NCI-H526 treated with DMSO at 0.1 percent for 48 hours (cell line): Measurements from ENCODE around the gene SPATA17.

ENCODE experiments used
- DNase-seq: peaks from one replicate; lab custom pipeline; 2025; lab: John Stamatoyannopoulos, UW

SPATA17 gene

DNA sequence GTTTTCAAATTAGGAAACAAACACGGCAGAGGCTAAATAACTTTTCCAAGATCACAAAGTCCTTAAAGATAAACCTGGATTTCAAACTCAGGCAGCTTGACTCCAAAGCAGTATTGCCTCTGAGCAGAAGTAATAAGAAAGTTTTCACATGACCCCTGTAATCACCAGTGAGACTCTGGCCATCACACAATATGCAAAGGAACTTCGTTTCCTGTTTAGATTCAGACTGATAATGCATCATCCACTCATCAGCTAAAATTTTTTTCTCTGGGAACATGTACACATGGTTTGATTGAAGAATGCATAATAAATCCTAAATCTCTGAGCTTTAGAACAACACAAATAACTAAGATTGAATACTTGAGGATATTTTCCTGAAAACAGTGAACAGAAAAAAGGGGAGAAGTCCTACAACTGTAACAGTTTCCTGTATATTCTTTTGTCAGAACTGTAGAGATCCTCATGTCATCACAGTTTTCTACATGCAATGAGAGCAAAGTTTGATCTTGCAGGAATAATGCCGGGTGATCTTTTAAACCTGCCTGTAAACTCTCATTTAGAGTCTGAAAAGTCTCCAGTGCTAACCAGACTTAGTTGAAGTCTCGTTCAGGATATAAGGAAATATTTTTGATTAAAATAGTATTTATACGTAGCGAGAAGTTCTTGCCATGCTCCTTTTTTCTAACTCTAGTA is 225.3 kb downstream of the SPATA17 start:
- no peak for DNase-seq

DNA sequence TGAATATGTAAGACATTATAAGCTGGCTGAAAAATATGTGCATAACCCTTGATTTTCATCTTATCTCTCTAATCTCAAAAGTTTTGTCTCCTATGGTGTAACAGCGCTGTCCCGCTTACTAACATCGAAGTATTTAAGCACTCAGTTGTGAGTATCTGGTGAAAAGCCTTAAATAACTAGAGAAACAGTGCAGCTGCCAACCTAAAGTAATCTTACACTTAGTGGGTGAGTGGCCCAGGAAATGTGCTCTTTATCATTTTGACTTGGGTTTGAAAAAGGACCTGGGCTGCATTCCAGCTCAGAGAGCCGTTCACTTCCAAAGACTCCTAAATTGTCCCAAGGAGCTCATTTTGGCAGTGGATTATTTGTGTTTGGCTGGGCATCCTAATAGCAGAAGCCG is 225.9 kb downstream of the SPATA17 start:
- DNase-seq = no peak

- DNase-seq = no peak
These were observed 230.5 kb downstream of the SPATA17 start for GRCh38 chr1:217861658-217862057.

DNA sequence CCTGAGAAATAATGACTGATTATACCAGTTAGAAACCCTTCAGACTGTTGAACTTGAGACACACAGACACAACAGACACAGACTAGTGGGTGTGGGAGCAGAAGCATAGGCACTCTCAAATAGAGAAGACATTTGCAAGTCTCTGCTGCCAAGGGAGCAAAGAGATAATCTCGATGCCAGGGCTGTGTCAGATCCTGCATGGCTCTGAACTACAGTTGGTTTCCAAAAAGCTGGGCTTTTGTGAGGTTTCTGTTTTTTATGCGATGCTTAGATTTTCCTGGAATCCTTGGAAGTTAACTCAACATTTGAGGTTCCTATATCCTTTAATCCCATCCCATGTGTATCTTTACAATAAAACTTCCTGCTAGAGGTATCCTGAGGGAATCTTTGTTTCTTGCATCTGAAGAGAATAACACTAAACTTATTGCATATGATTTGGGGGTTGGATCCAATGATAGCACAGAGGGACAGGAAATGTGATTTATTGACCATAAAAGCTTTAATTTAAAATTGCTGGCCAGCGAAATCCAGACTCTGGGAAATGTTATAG is 236.4 kb downstream of the SPATA17 start:
- DNase-seq = no peak

- no peak for DNase-seq
These were observed 240.8 kb downstream of the SPATA17 start for GRCh38 chr1:217871955-217872354.

- DNase-seq = no peak
These were observed 244.1 kb downstream of the SPATA17 start for GRCh38 chr1:217875229-217875628.

DNA sequence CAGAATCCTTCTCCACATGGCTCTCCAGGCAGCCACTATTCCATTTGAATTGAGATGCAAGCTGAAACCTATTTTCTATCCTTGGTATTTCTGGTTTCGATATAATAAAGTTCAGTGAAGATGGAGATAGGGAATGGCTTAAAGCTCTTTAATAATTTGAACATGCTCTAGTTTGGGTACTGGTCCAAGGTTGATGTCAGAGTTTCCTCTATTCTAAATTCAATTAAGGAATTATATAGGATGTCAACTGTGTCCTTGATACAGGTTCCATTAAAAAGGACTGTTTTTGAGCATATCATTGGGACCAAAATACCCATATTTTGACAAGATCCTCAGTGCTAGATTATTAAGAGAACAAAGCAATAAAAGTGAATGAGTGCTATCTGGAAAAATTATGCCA is 245.3 kb downstream of the SPATA17 start:
- DNase-seq = no peak

GRCh38 chr1:217876896-217877295 is 245.8 kb downstream of the SPATA17 start:
- no peak for DNase-seq

DNA sequence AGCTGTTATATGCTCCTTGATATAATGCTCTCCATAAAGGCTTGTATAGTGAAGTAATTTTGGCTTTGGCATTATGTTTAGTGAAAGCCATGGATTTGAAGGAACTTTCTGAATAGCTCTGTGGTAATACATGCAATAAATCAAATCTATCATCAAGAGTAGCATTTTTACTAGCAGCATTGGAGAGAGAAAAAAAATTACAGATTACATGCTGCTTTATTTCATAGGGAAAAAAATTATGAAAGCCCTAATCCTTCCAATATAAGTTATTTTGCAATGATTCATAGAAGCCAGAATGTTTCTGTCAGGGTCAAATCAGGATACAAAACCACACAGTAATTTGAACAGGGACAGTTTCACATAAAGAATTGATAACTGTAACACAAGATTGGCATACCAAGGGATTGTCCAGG is 250.0 kb downstream of the SPATA17 start:
- no peak for DNase-seq

GRCh38 chr1:217881607-217882332 is 250.6 kb downstream of the SPATA17 start:
- no peak for DNase-seq

DNA sequence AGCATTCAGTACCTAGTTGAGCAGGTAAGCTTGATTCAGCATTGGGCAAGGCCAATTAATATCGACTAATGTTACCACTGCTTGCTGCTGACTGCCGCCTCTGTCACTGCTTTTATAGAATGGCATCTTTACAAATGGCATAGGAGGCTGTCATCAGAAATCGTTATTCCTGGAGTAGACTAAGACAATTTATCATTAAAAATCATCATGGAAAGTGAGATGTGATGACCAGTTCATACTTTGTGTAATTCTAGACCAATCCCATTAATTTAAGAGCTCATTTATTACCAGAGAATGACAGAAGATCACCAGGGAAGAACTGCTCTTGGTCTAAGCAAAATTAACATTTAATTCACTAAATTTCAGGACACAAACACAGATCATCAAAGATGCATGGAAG is 254.0 kb downstream of the SPATA17 start:
- DNase-seq = no peak

DNA sequence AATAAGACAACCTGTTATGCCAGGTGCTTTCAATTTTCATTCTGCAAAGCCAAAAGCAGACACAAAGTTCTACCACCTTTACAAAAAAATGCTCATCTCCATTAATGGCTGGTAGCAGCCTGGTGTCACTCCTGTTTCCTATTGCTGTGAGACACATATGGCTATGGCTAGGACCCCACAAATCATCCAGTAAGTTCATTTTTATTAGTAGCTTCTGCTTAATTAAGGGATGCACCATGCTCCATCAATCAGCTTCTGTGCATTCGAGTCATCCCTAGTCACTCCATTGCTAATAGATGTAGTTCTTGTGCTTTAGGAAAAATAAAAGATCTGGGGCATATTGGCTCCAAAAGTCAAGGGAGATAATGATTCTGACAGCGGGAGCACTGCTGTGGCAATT is 257.2 kb downstream of the SPATA17 start:
- DNase-seq = no peak

GRCh38 chr1:217889401-217889800 is 258.3 kb downstream of the SPATA17 start:
- no peak for DNase-seq

DNA sequence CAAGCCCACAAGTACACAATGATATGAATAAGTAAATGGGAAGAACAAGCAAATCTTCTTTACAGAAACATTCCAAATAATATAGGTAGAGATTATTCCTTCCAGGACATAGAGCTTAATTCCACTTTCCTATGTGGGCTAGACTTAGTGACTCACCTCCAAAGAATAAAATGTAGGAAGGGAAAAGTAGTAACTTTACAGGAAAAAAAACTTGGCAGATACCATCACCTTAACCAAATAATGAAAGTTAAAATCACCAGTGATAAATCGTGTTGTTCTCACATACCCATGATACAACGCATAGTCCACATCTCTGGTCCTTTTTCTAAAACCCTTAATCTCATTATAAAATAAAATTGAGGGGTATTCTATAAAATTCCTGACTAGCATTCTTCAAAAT is 260.8 kb downstream of the SPATA17 start:
- no peak for DNase-seq

- DNase-seq = no peak
These were observed 261.6 kb downstream of the SPATA17 start for GRCh38 chr1:217892750-217893149.

DNA sequence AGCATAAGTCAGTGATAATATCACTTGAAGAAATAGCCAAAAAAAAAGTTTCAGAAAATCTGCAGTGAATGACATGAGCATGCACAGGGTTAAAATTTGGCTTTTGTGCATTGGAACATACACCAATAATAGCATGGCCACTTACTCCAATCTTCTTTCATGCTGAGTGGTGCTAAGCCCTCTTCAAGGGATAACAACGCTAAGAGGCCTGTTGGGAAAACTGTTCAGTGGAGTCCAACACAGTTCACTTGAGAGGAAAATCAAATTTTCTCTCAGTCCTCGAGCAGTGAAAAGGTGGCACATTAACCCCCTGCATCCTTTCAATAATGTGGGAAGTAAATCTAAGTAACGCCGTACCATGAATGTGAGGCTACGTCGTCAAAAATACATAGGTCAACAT is 264.7 kb downstream of the SPATA17 start:
- DNase-seq = no peak

- DNase-seq = no peak
These were observed 265.3 kb downstream of the SPATA17 start for GRCh38 chr1:217896490-217896889.

- DNase-seq = no peak
These were observed 266.0 kb downstream of the SPATA17 start for GRCh38 chr1:217897100-217897499.

DNA sequence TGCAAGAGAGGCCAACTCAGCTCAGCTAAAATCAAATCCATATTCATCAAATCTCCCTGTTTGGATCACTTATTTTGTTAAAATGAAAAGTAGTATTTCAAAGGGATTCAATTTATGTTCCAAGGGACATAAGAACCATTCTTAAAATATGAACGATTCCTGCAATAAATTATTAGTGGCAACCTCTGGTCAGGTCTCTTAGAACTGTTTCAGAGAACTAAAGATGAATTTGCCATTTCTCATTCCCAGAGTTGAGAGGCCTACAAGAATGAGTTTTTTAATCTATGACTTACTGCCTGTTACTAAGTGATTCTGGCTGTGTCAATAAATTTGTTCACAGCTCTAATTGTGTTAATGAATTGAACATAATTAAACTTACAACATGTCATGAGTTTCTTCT is 268.5 kb downstream of the SPATA17 start:
- no peak for DNase-seq

- no peak for DNase-seq
These were observed 276.4 kb downstream of the SPATA17 start for GRCh38 chr1:217907504-217907903.

- no peak for DNase-seq
These were observed 279.1 kb downstream of the SPATA17 start for GRCh38 chr1:217910203-217910602.

GRCh38 chr1:217910791-217911320 is 279.7 kb downstream of the SPATA17 start:
- DNase-seq = no peak

DNA sequence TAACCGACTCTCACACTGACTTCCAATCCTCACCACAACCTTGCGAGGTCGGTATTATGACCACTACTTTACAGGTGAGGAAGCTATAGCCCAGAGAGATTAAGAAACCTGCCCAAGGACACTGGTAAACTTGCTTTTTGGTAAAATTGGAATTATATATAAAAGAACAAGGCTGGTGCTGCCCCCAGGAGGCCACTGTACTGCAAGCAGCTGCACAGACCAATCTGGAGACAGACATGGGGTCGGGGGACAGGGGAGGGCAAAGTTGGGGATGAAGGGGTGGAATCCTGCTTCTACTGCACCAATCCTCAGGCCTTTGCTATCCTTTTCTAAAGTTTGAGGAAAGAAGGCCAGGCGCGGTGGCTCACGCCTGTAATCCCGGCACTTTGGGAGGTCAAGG is 280.8 kb downstream of the SPATA17 start:
- no peak for DNase-seq
